GM12875 (cell line): Measurements from ENCODE around the gene PLEKHG1.

Experiments
- H3K4me3 ChIP-seq: one replicate; pipeline ENCODE4 v1.5.1; 2011; ENCODE audit warnings: low read depth, low read length, control low read depth
- TF ChIP-seq, protein P1 (sequence below): IDR thresholded peaks from 2 replicates; pipeline ENCODE4 v1.5.1; 2011; ENCODE audit warnings: low read depth, mild to moderate bottlenecking, control low read depth, inconsistent platforms, low read length, moderate library complexity, borderline replicate concordance; ENCODE audit not compliant: insufficient read depth

PLEKHG1 gene

DNA sequence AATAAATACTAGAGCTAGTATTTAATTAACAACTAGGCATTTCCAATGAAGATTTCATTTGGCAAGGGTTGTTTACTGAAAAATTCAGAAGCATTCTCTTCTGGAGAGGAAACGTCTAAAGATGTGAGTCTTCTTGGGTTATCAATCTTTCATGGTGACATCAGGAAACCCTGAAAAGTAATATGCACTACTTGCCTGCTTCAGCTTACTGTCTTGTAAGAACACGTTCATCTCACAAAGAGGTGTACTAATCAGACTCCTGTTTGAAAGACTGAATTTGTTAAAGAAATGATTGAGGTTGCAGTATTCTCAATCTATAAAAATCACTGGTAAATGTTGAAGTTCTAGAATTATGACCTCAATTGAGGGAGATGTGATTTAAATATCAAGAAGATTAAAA is 16.9 kb downstream of the PLEKHG1 start:
- TF ChIP-seq, protein P1, sequence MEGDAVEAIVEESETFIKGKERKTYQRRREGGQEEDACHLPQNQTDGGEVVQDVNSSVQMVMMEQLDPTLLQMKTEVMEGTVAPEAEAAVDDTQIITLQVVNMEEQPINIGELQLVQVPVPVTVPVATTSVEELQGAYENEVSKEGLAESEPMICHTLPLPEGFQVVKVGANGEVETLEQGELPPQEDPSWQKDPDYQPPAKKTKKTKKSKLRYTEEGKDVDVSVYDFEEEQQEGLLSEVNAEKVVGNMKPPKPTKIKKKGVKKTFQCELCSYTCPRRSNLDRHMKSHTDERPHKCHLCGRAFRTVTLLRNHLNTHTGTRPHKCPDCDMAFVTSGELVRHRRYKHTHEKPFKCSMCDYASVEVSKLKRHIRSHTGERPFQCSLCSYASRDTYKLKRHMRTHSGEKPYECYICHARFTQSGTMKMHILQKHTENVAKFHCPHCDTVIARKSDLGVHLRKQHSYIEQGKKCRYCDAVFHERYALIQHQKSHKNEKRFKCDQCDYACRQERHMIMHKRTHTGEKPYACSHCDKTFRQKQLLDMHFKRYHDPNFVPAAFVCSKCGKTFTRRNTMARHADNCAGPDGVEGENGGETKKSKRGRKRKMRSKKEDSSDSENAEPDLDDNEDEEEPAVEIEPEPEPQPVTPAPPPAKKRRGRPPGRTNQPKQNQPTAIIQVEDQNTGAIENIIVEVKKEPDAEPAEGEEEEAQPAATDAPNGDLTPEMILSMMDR = no peak
- H3K4me3 ChIP-seq = no peak overlapping the region

GRCh38 chr6:150617062-150617461 is 17.4 kb downstream of the PLEKHG1 start:
- H3K4me3 ChIP-seq = no peak overlapping the region
- TF ChIP-seq, protein P1 = no peak

GRCh38 chr6:150617496-150618460 is 18.1 kb downstream of the PLEKHG1 start:
- TF ChIP-seq, protein P1 = no peak
- no peak overlapping the region for H3K4me3 ChIP-seq

GRCh38 chr6:150619275-150619674 is 19.6 kb downstream of the PLEKHG1 start:
- no peak overlapping the region for H3K4me3 ChIP-seq
- TF ChIP-seq, protein P1 = no peak

DNA sequence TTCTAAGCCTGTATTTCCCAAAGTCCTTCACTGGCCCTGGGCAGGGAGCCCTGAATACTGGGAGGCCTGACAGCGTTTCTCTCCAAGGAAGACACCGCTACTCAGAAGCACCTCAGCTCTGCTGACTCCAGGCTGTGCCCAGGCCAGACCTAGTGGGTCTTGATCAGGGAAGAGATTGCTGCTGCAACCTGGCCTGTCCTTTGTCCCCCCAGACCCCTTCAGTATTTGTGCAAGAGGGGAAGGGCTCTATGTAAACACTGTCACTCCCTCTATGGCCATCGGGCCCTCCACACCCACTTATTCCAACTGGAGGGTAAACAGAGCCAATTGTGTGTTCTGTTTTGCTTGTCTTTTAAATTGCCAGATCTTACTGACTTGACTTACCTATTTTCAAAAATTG is 20.6 kb downstream of the PLEKHG1 start:
- TF ChIP-seq, protein P1 = no peak

GRCh38 chr6:150620763-150621162 is 21.1 kb downstream of the PLEKHG1 start:
- no peak overlapping the region for H3K4me3 ChIP-seq
- TF ChIP-seq, protein P1 = no peak

More for the DNA sequence above, 20.6 kb downstream of the PLEKHG1 start:
- H3K4me3 ChIP-seq = no peak overlapping the region

DNA sequence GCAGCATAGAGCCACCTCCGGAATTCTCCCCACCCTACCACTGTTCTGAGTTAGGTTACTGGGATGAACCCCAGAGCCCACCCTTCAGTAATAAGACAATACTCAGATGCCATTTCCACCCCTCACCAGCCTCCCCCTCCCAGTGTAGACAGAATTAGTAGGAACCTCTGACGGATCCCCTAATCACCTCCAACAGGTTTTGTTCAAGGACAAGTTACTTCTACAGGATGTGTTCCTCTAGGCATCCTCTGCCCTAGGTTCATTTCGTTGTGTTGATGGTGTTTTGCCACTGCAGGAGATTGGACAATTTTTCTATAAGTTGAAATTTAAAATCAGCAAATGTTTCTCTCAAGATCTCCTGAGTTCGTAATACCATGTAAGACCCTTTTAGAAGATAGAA is 22.8 kb downstream of the PLEKHG1 start:
- no peak overlapping the region for H3K4me3 ChIP-seq
- TF ChIP-seq, protein P1 = no peak
